AG10803 (cell line): ENCODE measurements around the gene STRA8.

ENCODE experiments used
- DNase-seq: peaks from one replicate; pipeline ENCODE4 v3.0.0; 2010; ENCODE audit warnings: low read depth
- H3K4me3 ChIP-seq: 2 replicates; pipeline ENCODE4 v1.5.1; 2011; ENCODE audit warnings: mild to moderate bottlenecking, low read length, control low read depth
- CTCF ChIP-seq: conservative IDR thresholded peaks from 2 replicates; pipeline ENCODE4 v1.5.1; 2011; ENCODE audit warnings: mild to moderate bottlenecking, low read length, control low read depth, inconsistent platforms

Gene STRA8

GRCh38 chr7:135195968-135196629, 37.5 kb upstream of the STRA8 start:
- DNase-seq = no peak
- TF ChIP-seq CTCF = no peak
- H3K4me3 ChIP-seq = no peak overlapping the region

GRCh38 chr7:135197343-135197742, 36.3 kb upstream of the STRA8 start:
- TF ChIP-seq CTCF = no peak
- no peak overlapping the region for H3K4me3 ChIP-seq
- no peak for DNase-seq

GRCh38 chr7:135197906-135198655, 35.6 kb upstream of the STRA8 start:
- no peak overlapping the region for H3K4me3 ChIP-seq
- TF ChIP-seq CTCF = no peak
- peak; percentile 23 for DNase-seq

- DNase-seq = no peak
Measured at GRCh38 chr7:135199439-135199838, 34.2 kb upstream of the STRA8 start.

GRCh38 chr7:135200821-135201331, 32.8 kb upstream of the STRA8 start:
- TF ChIP-seq CTCF = no peak
- no peak for DNase-seq
- H3K4me3 ChIP-seq = no peak overlapping the region

More at GRCh38 chr7:135199439-135199838, 34.2 kb upstream of the STRA8 start:
- H3K4me3 ChIP-seq = no peak overlapping the region
- TF ChIP-seq CTCF = no peak

- no peak for TF ChIP-seq CTCF
- no peak for DNase-seq
- H3K4me3 ChIP-seq = no peak overlapping the region
Measured at GRCh38 chr7:135201350-135201749, 32.3 kb upstream of the STRA8 start.

GRCh38 chr7:135204341-135204749, 29.3 kb upstream of the STRA8 start:
- DNase-seq = no peak
- no peak for TF ChIP-seq CTCF
- H3K4me3 ChIP-seq = no peak overlapping the region
